Brain pericyte (primary cell): Measurements from ENCODE around the gene RGS3.
A peak's percentile ranks its signal among the peaks of the same experiment; 100 is the strongest.

Experiments
- DNase-seq: peaks from one replicate; pipeline ENCODE4 v3.0.0-alpha.2; 2012; ENCODE audit warnings: low read depth, low spot score

The RGS3 gene

DNA sequence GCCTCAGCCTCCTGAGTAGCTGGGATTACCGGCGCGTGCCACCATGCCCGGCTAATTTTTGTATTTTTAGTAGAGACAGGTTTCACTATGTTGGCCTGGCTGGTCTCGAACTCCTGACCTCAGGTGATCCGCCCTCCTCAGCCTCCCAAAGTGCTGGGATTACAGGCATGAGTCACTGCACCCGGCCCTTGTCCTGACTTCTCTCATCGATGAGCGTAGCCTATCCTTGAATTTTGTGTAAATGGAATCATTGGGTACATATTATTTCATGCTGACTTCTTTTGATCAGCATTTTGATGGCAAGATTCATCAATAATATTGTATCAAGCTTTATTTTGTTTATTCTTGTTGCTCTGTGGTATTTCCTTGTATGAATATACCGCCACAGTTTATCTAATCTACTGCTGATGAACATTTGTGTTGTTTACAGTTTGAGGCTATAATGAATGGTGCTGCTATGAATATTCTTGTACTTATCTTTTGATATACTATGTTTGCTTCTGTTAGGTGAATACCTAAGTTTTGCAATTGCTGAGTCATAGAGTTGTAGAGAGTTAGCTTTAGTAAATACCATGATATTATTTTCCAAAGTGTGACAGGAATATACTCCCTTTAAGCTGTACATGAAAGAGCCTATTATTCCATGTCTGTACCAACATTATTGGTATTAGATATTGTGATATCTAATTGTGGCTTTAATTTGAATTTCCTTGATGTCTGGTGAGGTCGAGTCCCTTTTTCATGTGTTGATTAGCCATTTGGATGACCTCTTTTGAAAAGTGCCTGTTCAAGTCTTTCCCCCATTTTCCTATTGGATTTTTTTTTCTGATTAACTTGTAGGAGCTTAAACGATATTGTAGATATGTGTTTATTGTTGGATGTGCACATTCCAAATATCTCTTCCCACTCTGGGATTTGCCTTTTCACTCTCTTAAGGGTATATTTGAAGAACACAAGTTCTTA is 107.5 kb downstream of the RGS3 start:
- DNase-seq, result no peak

DNA sequence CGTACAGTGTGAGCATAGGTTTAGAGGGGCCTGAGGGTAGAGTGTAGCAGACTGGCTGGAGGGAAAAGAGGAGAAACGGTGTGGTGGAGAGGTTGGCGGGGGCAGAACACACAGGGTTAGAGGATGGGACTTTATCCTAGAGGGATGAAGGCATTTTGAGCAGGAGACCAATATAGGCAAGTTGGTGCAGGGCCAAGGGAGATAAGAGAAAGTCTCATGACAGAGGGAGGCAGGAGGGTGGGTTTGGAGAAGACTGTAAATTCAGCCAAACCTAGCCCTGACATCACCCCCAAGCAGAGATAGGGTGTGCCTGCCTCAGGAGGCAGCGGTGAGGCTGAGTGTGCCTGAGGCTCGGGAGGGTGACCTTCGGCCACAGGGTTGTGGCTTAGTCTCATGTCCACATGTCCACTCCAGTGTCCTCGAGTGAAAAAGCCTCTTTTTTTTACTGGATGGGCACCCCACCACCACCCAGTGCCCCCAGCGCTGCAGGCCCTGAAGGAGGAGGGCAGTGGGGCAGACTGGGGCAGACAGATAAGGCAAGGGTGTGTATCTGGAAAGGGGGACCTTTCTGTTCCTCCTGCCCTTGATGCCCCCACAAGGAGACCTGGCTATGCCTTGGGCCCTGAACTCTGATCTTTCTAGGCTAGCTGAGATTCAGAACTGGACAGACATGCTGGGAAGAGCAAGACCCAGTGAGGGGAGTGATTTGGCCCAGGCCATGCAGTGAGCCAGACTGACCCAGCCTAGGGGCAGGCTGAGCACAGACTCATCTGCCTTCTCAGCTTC is 108.7 kb downstream of the RGS3 start:
- DNase-seq, result no peak

DNA sequence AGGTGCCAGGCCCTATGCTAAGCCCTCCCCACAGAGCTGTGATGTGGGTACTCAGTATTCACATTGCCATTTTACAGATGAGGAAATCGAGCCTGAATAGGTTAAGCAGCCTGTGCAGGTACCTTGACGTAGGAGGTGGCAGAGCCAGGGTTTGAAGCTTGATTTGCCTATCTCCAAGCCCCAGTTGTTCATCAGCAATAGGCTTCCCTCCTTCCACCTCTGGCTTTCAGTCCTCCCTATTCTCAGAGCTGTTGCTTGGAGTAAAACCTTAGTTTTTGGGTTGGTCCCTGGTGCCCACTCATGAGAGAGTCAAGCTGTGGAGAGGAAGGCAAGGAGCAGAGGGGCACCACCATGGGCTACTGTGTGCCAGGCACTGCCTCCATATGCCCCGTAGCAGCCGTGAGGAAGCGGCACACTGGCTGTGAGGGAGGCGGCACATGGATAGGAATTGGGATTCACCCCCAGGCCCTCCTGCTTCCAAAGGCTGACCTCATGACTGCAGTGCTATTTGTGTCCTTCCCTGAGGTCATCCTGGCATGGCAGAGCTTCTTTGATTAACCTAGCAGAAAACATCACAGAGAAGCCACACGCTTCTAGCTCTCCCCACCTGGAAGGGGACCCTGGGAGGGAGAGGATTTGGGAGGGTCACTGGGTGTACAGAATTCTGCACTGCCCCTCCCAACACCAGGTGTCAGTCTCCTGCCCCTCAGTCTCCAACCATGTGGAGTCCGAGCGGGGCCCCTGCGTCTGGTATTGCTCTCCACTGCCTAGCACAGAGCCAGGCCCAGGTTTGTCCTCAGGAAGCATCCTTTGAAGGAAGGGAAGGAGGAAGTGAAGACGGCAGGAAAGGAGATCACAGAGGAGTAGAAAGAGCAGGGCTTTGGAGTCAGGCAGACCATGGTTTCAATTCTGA is 109.8 kb downstream of the RGS3 start:
- no peak for DNase-seq

DNA sequence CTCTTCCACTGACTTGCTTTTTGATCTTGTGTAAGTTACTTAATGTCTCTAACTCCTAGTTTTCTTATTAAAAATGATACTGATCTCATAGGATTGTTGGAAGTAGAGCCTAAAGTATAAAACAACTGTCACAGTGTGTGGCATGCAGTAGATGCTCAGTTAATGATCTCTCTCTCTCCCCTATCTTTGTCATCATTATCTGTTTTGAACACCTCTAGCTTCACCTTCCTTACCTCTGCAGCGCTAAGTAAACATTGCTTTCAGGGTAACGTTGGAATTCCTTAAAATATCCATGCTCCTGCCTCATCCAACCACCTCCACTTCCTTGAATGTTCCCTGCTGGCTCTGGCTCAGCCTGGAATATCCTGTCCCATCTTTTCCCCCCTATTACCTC is 110.4 kb downstream of the RGS3 start:
- DNase-seq, result no peak

DNA sequence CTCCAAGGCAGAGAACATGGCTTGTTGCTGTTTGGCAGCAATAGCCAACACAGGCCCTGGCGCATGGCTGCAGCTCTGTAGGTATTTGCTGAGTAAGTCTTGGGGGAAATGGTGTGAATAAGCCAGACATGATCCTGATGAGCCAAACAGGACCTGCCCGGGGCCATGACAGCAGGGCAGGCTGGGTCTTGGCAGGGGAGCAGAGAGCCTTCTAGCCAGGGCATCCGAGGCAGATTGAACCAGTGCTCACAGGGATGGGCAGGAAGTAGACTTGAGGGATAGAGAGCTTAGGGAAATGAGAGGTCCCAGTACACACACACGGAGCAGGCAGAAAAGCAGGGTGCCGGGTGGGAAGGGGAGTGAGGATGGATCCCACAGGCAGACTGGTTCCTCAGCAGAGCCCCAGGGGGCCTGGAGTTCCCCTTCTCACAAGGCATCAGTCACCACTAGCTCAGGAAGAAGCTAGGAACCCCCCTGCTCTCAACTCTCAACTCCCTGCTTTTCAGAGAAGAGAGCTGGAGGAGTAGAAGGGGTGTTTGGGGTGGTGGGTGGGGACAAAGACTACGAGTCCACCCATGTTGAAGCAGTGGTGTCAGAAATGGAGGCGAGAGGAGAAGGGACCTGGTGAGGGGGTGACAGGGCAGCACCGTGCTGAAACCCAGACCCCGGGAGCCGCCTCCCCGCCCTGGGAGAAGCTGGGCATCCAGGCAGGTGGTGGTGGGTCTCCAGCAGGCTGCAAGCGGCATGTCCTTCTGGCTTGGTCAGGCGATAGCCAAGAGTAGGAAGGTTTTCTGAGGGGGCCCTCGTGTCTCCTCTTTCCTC is 111.1 kb downstream of the RGS3 start:
- DNase-seq, result no peak

DNA sequence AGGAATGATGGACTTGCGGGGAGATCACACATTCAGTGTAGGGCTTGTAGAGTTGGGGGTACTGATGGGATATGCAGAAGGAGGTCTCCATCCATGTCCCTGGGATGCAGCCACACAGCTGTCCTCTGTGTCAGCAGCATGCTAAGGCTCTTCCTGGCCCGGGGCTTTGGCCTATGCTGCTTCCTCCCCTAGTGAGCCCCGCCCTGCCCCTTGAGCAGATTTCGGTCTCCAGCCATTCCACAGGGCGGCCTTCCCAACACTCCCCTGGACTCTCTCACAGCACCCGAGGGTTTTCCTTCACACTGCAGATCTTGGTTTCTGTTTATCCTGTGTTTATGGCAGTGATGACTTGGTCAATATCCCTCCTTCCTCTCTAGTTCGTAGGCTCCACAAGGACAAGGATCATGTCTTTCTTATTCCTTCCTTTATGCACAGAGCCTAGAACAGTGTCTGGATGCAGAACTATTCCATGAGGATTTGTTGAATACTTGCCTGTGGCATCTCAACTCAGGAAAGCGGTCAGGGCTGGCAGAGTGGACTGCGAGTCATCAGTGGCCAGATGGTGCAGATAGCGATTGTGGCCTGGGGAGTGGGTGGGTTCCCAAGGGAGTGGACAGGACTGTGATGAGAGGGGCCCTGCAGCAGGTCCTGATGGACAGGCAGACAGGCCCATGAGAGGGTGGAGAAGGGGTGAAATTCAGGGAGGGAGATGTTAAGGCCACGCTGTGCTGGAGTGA is 114.2 kb downstream of the RGS3 start:
- no peak for DNase-seq

DNA sequence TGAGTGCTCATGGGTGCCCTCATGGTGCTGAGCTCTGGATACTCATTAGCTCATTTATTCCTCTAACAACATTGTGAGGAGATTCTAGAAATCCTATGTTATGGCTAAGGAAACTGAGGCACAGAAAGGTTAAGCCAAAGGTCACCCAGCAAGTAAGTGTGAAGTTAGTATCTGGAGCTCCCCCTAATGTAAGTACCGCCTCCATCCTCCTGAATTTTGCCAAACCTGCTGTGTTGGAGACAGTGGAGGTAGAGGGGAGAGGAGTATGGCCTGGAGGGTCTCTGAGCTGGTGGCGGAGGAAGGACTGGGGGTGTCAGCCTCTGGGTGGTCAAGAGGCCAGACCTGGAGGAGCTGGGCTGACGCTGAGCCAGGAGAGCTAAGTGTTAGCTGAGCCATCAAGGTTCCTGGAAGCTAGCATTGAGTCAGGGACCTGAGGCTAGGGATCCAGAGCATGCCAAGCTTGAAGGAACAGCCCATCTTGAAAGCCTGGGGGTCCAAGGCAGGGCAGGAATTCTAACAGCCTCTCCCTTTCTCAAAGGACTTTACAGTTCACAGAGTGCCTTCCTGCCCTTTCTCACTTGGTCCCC is 114.8 kb downstream of the RGS3 start:
- DNase-seq, result no peak

DNA sequence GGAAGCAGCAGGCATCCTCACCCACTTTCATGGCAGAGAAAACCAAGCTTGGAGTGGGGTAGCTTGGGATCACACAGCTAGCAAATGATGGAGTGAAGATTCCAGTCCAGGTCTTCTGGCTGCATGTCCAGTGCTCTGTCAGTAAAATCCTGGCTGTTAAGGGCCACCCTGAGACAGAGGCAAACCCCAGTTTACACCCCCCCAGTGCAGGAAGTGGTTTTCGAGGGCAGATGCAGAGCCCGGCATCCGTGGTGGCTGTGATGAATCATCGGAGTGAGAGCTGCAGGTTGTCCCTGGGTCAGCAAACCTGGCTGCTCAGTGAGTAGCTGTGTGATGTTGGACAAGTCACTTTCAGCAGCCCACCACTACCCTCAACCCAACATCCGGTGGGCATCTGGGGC is 115.4 kb downstream of the RGS3 start:
- DNase-seq, result peak; percentile 85

DNA sequence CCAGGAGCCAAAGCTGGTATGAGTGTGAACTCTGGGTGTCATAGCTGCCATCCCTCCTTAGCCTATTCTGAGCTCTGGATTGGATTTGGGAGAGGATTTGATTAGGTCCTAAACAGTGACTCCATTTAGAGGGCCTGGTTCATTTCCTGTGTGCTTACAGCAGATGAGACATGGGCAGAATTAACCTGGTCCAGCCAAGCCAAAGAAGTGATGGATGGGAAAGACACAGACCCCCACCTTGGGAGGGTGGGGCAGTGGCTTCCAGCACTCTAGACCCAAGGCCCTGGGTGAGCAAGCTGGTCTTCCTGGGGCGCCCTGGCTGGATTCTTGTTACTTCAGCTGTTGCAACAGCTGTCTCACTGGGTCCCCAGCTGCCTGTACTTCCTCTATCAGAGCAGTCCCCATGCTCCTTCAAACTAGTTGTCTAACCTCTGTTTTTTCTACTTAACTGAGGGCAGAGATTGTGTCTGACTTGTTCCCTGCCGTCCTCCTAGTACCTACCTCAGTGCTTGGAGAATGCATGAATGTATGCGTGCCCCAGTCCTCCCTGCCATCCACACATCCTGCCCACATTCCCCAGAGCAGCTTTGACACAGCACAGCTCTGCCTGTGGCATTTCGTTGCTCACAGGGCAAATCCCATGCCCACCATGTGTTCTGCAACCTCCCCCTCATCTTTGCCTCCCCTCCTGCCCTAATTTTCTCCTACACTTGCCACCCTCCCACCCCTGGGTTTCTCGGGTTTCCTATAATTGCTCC is 115.9 kb downstream of the RGS3 start:
- DNase-seq, result no peak

DNA sequence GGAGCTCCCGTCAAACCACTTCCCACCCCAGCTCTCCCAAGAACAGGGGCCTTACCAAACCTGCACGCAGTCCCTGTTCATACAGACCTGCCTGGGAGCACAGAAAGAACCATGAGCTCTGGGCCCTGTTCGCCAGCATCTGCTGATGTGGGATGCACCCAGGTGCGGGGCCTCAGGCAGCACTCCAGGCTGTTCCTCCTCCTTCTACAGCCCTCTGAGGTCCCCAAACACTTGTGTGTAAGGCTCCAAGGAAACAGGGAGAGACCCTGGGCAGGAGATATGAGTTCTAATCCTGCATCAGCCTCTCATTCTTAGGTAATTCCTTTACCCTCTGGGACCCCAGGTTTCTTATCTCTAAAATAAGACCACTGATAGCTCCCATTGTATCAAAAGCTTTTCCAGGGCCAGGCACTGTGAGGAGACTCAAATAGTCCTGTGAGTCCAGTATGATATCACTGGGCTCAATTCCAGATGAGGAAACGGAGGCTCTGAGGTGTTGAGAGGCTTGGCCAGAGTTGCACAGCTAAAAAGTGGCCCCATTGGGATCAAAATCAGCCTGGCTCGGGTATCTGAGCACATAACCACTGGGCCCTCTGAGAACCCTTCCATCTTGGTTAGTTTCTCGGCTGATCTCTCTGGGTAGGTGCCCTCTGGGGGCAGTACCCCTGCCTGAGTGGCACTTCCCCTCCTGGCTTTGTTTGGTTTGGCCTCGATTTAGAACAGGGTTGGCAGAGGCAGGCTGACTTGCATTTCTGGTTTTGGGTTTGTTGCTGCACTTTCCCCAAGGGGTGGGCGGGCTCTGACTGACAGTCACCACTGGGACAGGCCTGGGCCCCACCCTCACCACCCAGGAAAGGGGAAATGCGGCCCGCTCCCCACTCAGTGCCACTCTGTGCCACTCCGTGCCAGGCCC is 116.8 kb downstream of the RGS3 start:
- DNase-seq, result no peak

DNA sequence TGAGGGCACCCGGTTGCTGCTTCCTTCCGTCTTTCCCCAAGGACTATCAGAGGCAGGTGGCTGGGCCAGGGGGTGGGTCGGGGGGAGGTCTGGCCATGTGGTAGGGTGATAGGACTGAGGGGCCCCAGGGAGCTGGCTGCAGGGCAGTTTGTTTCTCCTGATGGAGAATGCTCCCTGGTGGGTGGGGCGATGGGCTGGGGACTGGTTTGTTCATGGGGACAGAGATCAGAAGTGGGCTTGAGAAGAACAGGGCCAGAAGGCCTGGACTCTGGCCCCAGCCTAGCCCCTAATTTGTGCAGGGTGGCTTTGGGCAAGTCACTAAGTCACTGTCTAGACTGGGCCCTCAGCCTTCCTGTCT is 117.4 kb downstream of the RGS3 start:
- no peak for DNase-seq

DNA sequence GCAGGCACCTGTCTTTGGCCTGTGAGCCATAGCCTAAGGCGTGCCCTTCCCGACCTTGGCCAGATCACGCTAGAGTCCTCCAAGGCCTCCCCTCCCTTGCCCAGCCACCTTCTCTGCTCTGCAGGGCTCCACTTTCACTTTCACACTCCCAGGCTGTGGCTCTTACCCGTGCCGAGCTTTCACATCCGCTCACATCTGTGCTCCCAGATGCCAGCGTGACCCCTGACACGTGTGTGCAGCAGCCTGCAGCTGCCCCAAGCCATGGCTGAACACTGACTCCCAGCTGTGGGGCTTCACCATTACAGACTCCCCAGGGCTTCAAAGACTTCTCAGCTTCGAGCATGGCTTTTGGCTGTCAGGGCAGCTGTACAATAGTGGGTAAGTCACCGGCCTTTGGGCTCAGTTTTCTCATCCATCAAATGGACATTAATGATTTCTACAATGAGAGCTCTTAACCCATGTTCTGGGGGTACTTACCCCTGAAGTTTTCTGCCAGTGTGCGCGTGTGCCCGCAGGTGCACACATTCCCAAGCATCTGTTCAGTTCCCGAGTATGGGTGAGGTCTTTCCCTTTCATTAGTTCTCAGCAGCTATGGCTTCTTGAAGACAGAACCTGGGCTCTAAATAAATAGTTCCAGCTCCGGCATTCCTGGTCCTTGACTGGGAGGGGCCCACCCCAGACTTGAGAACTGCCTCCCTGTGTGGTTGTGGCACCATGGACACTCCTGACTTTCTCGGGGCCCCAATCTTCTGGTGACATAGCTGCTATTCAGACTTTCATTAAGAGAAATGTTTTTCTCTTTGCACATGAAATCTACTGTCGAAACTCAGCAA is 118.6 kb downstream of the RGS3 start:
- no peak for DNase-seq

DNA sequence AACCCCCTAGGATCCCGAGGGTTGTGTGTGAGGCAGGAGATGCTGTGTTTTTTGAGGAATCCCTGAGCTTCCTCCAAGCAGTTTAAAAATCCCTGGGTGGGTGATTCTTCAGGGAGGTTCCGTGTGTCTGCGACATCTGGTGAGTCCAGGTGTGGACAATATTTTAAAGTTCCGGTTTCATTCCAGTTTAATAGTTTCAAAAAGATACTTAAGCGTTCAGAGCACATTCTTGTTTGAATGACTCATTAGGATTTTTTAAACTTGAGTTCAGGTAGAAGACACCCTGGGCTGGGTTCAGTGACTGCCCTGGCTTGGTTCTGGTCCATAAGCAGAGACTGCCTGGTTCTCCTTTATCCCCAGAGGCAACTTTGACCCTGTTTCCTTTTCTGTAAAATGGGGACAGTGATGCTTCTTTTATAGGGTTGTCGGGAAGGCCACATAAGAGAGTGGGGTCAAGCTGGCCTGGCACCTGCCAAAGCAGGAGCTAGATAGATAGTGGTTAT is 119.2 kb downstream of the RGS3 start:
- DNase-seq, result no peak

DNA sequence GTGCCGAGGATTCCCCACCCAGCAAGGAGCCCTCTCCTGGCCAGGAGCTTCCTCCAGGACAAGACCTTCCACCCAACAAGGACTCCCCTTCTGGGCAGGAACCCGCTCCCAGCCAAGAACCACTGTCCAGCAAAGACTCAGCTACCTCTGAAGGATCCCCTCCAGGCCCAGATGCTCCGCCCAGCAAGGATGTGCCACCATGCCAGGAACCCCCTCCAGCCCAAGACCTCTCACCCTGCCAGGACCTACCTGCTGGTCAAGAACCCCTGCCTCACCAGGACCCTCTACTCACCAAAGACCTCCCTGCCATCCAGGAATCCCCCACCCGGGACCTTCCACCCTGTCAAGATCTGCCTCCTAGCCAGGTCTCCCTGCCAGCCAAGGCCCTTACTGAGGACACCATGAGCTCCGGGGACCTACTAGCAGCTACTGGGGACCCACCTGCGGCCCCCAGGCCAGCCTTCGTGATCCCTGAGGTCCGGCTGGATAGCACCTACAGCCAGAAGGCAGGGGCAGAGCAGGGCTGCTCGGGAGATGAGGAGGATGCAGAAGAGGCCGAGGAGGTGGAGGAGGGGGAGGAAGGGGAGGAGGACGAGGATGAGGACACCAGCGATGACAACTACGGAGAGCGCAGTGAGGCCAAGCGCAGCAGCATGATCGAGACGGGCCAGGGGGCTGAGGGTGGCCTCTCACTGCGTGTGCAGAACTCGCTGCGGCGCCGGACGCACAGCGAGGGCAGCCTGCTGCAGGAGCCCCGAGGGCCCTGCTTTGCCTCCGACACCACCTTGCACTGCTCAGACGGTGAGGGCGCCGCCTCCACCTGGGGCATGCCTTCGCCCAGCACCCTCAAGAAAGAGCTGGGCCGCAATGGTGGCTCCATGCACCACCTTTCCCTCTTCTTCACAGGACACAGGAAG is 120.2 kb downstream of the RGS3 start:
- DNase-seq, result no peak

DNA sequence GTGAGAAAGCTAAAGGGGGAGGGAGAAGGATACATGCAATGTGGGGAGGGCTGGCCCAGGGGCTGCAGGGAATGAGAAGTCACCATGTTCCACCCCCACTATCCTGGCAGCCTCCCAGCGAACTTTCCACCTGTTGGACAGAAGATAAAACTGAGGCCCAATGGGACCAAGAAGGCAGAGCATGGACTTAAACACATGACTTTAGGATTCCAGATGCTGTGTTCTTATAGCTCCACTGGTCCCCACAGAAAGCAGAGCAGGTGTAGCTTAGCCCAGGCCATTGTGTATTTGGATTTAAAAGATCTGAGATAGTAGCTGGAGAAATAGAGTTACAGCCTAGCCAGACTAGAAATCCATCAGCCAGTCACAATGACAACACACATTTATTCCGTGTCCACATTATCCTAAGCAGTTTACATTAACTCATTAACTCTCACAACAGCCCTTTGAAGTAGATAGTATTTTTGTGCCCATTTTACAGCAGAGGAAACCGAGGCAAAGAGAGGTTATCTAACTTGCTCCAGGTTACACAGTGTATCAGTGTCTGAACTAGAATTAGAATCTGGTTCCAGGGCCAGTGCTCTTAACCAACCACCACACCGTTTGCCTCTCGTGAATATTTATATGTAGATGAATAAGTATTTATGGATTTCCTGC is 121.0 kb downstream of the RGS3 start:
- no peak for DNase-seq
